Esophagus squamous epithelium (tissue), 4 donors: Measurements from ENCODE around the gene SMOC2.

Experiments used
- POLR2A ChIP-seq, 4 donors: fragments of 450-650 bp; IDR thresholded peaks; one replicate each; pipeline ENCODE4 v1.6.1; 2017; ENCODE audit warnings: antibody characterized with exemption in 4 of 4, mild to moderate bottlenecking in 4 of 4, moderate library complexity in 3 of 4
- TF ChIP-seq, protein P1 (sequence below), 6 experiments: fragments of 450-650 bp in 4 of 6; fragments of 200-600 bp in 2 of 6; sonication (generic) in 2 of 6; IDR thresholded peaks; one replicate each; pipeline ENCODE4 v1.5.1; 2016 to 2019; ENCODE audit warnings: antibody characterized with exemption in 6 of 6, mild to moderate bottlenecking in 4 of 6, moderate library complexity in 4 of 6

DNA sequence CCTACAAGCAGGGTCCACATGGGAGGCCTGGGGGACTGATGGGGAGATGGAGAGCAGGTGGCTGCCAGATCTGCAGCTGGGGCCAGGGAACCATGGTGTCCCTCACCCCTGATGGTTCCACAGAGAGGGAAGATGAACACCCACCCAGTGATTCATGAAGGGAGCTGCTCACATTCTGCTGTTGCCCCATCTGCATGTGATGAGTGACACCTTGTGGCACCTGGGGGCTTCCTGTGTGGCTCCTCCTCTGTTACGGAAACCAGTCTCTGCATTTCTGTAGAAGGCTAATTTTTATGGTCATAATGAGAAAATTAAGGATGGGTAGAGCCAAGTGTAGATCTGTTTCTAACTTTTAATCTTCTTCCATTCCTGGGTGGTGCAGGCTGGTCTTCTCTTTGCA, 217.1 kb downstream of the SMOC2 start:
- TF ChIP-seq, protein P1, sequence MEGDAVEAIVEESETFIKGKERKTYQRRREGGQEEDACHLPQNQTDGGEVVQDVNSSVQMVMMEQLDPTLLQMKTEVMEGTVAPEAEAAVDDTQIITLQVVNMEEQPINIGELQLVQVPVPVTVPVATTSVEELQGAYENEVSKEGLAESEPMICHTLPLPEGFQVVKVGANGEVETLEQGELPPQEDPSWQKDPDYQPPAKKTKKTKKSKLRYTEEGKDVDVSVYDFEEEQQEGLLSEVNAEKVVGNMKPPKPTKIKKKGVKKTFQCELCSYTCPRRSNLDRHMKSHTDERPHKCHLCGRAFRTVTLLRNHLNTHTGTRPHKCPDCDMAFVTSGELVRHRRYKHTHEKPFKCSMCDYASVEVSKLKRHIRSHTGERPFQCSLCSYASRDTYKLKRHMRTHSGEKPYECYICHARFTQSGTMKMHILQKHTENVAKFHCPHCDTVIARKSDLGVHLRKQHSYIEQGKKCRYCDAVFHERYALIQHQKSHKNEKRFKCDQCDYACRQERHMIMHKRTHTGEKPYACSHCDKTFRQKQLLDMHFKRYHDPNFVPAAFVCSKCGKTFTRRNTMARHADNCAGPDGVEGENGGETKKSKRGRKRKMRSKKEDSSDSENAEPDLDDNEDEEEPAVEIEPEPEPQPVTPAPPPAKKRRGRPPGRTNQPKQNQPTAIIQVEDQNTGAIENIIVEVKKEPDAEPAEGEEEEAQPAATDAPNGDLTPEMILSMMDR (IDR thresholded peaks at IDR 0.05): peak in 1 of 6 experiments; percentile 7
- TF ChIP-seq POLR2A (IDR thresholded peaks at IDR 0.05): no peak
